ENCODE data around the gene ST7.
"Not testable (repeated sequence)": the region's sequence is repeated elsewhere in the genome, so short reads cannot be mapped to it uniquely, and the experiment has no call there.

The ST7 gene

DNA sequence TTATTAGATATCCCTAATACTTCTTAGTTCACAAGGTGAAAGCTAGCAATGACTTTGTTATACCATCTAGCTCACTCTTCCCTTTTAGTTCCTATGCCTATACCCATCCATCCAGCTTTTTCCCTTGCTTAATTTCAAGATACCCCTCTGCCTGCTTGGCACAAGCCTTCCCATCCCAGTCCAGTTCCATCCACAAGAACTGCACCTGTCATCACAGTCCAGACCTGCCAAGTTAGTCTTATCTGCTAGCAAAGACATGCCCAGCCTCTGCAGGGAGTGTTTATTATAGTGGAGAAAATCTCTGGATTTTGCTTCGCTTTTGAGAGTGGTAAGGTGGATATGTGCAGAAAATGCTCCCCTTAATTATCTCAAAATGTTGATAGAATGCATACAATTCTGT is 158.2 kb downstream of the ST7 start:
- no peak for DNase-seq

DNA sequence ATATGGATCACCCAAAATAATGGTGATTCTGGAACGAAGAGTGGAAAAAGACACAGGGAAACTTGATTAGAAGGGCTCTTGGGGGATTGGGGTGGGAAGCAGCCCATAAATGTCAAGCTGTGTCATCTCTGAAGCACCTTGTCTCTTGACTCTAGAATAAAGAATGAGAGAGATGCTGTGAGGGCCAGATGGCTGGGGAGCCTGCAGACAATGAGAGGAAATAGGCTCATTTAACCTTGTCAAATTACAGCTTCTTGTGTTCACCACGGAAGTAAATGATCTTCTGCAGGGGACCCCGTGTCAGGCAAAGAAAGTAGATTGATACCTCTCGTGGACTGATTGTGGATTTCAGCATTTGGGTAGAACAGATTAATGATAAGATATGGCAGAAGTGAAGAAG is 159.3 kb downstream of the ST7 start:
- no peak for DNase-seq

DNA sequence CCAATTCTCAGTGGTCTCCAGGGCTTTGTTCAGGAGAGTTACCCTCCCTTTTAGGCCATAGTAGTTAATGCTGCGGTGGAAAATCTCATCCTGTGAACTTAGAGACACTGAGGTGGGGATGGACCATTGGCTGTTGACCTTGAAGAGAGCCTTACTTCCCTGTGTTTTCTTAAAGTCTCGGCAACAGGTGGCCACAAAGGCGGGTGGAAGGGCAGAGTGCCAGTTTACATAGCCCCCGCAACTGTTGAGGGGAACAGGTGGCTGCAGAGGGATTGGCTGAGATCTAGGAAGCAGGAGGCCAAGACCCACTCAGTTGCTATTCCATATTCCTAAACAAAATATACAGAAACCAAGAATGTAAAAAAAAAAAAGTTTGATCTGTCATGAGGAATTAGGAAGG is 160.6 kb downstream of the ST7 start:
- DNase-seq: no peak

DNA sequence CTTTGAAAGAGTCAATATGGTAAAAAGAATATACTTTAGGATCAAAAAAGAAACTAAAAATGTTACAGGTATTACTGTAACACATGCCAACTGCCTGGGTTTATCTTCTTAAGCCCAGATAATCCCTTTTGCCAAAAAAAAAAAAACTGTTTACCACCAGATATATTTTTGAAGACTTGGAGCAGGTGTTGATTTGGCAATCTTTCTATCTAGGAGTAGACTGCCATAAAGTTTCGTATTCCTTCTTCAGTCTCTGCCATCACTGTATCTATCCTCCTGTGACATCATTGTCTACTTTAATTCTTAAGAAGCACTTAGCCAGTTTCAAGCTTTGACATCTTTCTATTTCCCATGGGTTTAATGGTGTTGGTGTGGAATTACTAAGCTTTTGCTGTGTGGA is 161.0 kb downstream of the ST7 start:
- no peak for DNase-seq

DNA sequence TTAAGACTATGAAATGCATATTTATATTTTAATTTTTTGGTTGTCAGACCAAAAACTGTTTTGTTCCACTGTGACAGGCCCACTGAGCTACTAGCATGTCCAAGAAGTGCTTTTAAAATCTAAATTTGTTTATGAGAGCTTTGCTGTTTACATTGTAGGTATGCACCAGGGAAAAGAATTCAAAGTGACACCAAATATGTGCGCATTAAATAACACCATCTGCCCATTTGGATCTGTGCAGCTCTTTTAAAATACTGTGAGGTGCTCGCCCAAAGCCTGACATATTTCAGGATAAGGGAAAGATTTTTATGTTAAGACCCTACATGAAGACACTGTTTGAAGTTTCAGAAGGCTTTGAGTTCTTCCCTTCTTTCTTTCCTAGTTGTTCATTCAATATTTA is 162.9 kb downstream of the ST7 start:
- DNase-seq: no peak

DNA sequence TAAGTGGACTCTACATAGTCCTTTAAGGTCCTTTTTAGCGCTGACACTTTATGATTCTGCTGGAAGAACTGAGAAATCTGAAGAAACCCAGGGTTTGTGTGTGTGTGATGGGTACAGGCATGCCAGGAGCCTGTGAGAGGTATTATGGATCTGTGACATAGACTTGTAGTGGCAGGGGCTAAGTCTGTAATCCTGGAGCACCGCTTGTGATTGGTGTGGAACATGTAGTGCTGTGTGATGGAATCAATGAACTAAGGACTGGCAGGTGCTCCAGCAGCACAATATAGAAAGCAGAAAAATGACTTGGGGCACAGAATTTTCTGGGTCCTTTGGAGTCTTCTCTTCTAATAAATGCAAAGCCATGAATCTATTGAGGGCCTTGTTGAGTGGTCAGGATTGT is 163.9 kb downstream of the ST7 start:
- no peak for DNase-seq

DNA sequence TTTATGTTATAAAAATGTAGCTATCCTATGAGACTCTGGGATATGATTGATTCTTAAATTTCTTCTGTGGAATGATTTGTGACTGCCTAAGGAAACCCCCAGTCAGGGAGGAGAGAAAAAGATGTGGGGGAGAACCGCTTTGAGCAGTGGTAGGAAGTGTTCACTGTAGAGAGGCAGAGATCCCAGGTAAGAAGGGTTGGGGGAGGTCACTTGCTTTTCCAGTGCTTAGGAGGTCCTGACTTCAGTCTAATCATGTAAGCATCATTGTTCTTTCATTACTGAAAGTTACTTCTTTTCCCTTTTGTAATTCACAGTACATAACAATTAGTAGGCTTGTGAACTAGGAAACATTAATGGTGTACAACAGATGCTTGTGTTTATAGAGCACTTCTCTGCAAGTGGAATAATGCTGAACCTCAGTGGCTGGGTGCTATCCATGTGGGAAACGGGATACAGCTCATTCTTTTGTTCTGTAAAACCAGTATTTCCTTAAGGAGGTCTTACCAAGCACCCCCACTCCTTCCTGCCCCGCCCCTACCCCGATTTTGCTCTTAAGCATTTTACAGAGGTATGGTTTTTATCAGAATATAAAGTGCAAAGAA is 165.4 kb downstream of the ST7 start:
- DNase-seq: no peak

DNA sequence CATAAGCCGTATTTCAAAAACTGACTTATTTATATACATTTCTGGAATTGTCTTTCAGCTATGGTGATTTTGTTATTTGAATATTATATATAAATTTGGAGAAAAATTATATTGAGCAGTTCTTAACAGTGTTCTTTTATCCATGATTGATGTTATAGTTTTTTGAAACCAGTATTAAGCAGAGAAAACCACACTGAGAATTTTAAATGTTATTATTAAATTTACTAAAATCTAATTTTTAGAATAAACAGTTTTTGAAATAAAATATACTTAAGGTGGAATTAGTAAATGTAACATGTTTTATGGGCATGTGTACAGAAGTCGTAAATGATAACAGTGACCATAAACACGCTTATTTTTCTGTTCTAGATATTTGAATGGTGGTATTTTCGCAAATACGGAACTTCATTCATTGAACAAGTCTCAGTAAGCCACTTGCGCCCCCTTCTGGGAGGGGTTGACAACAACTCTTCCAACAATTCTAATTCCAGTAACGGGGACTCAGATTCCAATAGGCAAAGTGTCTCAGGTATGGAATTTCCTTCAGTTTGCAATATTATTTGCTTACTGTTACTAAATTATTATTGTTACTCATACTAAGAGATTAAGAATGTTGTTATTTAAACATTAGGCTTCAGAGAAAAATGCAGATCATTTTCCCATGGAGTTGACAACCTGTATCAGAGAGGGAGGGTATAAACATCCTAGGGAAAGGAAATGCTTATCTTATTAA is 166.1 kb downstream of the ST7 start:
- peak; percentile 76 for DNase-seq

DNA sequence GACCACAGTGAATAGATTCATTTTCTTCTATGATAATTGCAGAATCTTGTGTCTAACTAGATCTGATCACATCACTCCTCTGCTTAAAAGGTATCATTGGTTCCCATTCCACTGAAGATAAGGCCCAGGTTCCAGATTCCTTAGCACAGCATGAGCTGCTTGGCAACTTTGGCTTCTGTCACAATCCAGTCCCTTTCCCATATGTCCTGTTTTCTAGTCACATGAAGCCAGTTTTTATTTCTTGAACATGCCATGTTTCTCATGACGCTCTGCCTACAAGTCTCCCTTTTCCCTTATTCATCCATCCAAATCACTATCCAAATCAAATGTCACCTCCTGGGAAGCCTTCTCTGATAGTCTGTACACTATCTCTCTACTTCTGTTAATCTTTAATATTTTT is 167.0 kb downstream of the ST7 start:
- DNase-seq: not testable (repeated sequence)

DNA sequence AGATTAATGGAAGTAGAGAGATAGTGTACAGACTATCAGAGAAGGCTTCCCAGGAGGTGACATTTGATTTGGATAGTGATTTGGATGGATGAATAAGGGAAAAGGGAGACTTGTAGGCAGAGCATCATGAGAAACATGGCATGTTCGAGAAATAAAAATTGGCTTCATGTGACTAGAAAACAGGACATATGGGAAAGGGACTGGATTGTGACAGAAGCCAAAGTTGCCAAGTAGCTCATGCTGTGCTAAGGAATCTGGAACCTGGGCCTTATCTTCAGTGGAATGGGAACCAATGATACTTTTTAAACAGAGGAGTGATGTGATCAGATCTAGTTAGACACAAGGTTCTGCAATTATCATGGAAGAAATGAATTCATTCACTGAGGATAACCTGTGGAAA is 168.7 kb downstream of the ST7 start:
- not testable (repeated sequence) for DNase-seq

DNA sequence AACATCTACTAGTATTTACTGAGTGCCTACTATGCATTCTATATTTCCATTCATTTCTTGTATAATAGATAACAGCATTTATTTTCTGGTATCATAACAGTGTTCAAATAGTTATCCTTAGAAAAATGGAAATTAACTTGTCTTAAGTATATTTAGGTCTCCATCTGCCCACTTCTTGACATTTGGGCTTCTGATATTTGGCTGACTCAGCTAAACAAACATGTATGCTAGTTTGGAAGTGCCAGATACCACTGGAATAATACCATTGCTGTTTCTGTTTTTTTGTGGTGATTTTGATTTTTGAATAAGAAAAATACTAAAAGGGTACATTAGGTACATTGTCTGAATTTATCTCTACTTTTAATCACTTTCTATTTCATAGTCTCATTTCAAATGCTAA is 169.2 kb downstream of the ST7 start:
- no peak for DNase-seq

DNA sequence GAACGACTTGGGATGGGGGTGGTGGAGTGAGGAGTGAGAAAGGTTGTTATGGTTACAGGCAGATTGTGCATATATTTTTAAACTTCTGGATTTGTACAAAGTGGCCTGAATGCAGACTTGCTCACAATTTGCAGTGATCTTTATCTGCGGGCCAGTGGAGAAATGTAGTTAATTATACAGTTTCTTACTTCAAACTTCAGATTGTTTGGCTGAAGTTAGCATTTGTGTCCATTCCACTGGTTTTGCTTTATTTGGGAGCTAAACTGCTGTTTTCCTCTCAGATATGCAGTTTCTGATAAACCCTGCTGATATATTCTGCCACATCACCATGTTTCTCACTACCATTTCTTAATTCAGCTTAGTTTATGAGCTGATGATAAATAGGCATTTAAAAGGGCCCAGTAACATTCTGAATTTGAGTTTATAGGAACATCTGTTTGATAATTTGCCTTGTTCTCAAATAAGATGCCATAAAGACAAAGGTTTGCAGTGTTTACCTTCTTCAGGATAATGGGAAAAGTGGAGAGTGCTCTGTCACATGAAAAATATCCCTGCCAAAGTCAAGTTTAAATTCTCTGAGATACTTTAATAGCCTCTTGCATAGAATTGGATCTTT is 170.1 kb downstream of the ST7 start:
- no peak for DNase-seq

DNA sequence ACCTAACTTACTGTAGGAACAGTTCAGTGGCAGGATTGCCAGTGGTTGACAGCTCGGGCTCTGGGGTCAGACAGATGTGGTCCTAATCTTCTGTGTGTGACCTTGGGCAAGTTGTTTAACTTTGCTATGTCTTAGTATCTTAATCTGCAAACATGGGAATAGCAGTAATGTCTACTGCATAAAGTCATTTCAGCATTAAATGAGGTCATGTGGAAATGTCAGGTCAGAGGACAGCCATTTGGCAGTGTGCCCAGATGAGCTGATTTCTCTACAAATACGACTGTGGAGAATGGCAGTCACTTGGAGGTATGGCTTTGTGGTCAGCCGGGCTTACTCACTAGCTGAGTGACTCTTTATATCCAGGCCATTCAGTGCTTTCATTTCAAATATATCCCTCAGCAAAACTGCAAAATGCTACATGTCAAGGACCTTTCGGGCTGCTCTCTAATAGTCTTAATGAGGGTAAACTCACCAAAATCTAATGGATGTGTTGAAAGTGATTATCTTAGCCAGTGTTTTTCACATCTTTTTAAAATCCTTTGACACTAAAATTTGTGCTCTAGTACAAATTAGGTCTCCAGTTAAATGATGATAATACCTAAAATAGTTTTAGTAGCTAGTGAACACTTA is 171.4 kb downstream of the ST7 start:
- peak; percentile 90 for DNase-seq

DNA sequence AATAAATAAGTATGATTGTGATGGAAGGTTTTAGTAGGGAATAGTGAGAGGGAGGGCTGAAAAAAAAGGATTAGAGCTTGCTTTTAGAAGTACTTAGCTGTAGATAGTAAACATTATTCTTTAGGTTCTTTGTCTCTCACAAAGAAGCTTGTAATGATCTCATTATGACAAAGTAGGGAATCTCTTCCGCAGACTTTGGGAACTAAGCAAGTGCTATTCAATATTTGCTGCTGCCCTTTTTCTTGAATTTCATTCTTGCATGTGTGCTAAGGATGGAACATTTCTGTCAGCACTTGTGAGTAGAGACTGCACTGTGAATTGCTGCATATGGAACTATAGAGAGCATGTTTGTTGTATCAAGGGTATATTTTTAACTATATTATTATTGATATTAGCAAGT is 173.4 kb downstream of the ST7 start:
- no peak for DNase-seq

DNA sequence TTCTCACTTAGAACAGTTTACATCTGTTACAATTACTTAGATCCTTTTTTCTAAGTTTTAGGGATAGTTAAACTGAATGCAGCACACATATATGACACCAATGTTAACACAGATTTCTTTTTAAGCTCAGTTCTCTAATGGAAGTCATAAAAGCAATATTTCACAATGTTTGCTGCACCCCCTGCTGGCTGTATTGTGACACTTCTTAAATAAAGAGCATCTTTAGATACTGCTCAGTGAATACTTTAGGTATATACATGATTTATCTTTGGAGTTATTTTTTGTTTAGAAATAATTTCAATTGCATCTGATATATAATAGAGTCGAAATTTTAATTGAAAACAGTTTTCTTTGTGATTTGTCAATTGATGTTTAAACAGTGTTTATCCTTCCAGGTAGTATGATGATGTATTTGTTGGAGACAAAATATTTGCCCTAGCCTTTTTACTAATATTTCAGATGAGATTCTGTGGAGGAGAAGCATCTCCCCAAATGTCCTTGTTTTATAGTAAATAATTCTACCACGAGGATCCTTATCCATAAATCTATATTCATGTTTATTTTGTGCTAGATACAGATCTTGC is 174.4 kb downstream of the ST7 start:
- peak; percentile 65 for DNase-seq

DNA sequence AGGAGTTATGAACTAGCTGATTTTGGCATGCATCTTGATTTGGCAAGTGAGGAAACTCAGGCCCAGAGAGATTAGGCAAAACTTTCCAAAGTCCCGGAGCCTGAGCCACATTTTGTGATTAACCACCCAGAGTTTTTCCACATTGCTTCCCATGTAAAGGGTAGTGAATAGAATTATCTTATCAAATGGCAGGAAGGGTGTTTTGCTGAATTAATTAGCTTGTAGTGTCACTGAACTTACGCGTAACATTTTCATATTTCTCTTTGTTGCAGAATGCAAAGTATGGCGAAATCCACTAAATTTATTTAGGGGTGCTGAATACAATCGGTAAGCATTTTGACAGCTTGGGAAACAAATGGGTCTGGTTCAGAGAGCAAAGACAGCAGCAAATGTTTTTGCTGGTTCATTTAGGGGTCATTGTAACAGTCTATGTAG is 176.2 kb downstream of the ST7 start:
- no peak for DNase-seq

DNA sequence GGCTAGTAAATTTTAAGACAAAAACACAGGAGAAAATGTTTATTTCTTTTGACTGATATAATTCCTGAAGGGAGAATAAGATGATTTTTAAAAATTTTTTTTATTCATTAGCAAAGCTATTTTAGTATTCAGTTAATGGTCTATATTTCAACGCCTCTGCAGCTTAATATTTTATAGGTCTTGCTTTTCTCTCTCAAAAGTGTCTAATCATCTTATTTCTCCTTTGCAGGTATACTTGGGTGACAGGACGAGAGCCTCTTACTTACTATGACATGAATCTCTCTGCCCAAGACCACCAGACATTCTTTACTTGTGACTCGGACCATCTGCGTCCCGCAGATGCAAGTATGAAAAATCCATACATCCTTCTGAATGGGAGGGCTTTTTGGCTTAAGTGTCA is 177.0 kb downstream of the ST7 start:
- no peak for DNase-seq

DNA sequence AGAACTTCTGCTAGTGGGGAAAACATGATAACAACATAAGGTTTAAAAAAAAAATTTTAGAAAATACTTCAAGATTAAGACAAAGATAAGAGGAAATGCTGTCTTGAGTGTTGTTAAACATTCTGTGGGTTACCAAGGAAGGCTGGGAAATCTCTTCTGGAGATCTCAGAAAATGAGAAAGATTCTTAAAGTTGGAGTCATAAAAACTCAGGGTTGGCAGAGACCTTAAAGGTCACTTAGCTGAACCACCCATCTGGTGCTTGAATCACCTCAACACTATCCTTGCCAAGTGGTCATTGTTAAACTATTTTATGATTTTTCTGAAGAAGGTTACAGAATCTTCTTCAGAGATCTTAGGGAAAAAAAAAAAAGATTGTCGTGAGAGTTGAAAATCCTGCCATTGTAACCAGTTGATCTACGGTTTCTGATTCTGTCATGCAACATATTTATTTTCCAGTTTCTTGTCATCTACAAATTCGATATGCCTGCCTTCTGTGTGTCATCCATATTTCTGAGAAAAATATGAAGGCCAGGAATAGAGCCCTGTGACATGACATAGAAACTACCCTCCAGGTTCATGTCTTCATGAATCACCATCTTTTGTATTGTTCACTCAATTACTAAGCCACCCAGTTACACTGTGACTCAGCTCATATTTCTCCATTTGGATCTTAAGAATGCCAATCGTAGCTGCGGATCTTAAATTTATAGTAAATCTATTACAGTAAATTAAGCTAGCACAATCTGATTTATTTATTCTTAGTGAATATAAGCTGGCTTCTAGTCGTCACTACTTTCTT is 179.2 kb downstream of the ST7 start:
- DNase-seq: peak; percentile 88

DNA sequence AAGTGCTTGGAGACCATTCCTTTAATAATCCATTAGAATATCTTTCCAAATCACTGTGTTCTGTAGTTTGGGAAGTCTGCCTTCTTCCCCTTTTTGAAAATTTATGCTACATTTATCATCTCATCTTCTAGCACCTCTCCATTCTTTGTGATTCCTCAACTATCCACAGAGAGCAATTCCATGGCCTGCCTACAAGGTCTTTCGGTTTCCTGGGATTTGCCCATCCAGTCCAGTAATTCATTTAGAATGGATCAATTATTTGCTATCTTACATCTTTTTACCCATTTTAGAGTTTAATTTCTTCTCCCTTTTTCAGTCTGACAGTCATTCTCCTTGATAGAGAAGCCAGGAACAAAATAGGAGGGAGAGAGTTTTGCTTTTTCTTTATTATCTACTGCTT is 179.8 kb downstream of the ST7 start:
- DNase-seq: no peak

DNA sequence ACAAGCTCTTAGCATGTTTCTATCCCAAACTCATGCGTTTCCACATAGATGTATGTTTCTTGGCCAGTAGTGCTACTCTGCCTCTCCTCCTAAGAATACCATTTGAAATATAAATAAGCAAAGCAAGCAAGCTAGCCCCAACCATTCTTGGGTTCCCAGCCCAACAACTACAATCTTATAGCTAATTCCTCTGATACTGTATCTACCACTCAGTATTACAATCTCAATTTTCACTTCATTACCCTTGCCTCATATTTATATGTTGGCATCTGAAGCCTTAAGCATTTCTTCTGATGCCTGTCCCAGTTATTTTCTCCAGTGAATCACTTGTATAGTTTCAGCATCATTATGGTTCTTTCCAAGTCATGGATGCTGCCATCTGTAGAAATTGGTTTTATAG is 181.1 kb downstream of the ST7 start:
- DNase-seq: no peak

DNA sequence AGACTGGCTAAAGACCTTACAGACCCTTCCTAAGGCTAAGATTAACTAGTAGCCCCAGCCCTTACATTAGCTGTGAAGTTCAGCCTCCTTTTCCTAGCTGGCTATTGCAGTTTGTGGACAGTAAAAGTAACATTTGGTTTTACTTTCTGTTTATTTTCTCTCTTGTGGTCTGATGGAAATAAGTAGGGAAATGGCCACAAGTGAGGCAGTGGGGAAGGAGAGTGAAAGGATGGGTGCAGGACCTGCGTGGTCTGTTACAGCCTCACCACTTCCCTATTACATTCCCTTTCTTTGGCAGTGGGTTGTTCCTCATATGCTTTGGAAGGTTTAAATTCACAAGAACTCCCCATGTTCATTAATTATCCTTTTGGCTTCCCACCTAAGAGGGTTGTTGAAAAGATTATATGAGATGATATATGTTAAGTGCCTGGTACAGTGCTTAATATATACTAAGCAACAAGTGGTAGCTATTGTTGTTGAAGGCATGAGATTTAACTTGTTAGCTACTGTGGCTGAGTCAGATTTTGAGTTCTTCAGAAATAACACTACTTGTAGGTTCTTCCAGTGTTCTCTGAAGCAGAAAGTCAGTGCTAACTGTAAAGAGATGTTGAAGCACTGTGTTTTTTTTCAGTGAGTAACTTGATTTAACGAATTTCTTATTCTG is 181.7 kb downstream of the ST7 start:
- no peak for DNase-seq

DNA sequence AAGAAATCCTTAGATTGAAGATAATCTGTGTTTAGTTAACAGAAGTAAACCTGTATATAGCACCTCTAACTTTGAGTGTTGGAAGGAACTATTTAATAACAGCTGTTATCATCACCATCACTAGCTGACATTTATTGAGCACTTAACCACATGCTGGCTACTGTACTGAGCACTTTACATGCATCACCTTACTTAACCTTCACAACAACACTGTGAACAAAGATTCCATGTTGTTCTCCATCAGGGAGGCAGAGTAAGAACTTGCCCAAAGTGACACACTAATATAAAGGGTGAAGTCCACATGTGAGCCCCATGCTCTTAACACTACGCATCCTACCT is 182.2 kb downstream of the ST7 start:
- DNase-seq: no peak
